ENCODE measurements around the gene TRIM15. TPM values are rescaled to one million over a fixed set of nuclear protein-coding genes. Genes with fewer than 3 reads are reported as not detected.

Gene TRIM15
- total and polyA plus RNA-seq, 2 of the 4 experiments (the other 2 are of a cell fraction): not detected

- H4K8ac ChIP-seq (ENCODE audit: low read depth in 2 of 2, low read length in 2 of 2): no peak overlapping the region
- H3K36me3 ChIP-seq (ENCODE audit: control insufficient read depth, insufficient read depth, low read length): no peaks in the 10 kb centered on the region
- ChIA-PET CTCF (no interaction called here), POLR2A (ENCODE audit: unreplicated experiment) (no interaction called here)
- H2AK9ac ChIP-seq (replicated peaks; ENCODE audit: low read depth, low read length, poor library complexity): no peak overlapping the region
- no peaks in the 10 kb centered on the region for H3K4me1 ChIP-seq (ENCODE audit: control insufficient read depth, insufficient read depth, low read length)
- H2AK5ac ChIP-seq (ENCODE audit: low read depth, low read length): no peak overlapping the region
- intact Hi-C loops (cut with micrococcal nuclease) (no loop called here), in situ Hi-C loops (cut with MboI; ENCODE audit: low sequenced_read_pairs) (no loop called here), dilution Hi-C loops (cut with HindIII; ENCODE audit: low sequenced_read_pairs, unreplicated experiment) (no loop called here)
- H2BK15ac ChIP-seq (ENCODE audit: low read depth, low read length): no peak overlapping the region
- H3K56ac ChIP-seq (ENCODE audit: extremely low read depth, insufficient read depth, low read length): no peak overlapping the region
- H3K9ac ChIP-seq (ENCODE audit: low read depth, low read length): no peak overlapping the region
- no peaks in the 10 kb centered on the region for H3K79me1 ChIP-seq (ENCODE audit: low read depth in 1 of 2, low read length in 2 of 2)
- peaks cover 55% of the 10 kb centered on the region for H3K27me3 ChIP-seq (ENCODE audit: control insufficient read depth, insufficient read depth, low read length)
- no peak overlapping the region for H3K14ac ChIP-seq (replicated peaks; ENCODE audit: low read depth, low read length)
- no peak overlapping the region for H2BK5ac ChIP-seq (ENCODE audit: low read depth, low read length, poor library complexity, severe bottlenecking)
- H3K9me1 ChIP-seq (ENCODE audit: insufficient read depth, low read length): no peaks in the 10 kb centered on the region
- H3K4me3 ChIP-seq (ENCODE audit: insufficient read depth, low read depth, low read length): no peak overlapping the region
- TF ChIP-seq CEBPB (IDR thresholded peaks at IDR 0.05; ENCODE audit: low read depth, low read length) (no peak), RAD21 (IDR thresholded peaks at IDR 0.05; ENCODE audit: low read length) (no peak), MAZ (IDR thresholded peaks at IDR 0.05; ENCODE audit: borderline replicate concordance, low read depth, low read length) (no peak), FOS (IDR thresholded peaks at IDR 0.05; ENCODE audit: low read depth, low read length) (no peak), MXI1 (IDR thresholded peaks at IDR 0.05; ENCODE audit: borderline replicate concordance, low read depth, low read length) (no peak), CHD1 (IDR thresholded peaks at IDR 0.05; ENCODE audit: low read depth, low read length) (no peak), RCOR1 (IDR thresholded peaks at IDR 0.05; ENCODE audit: insufficient replicate concordance, low read length) (no peak), CTCF (conservative IDR thresholded peaks at IDR 0.05; ENCODE audit: low read depth, low read length) (no peak), MAFK (IDR thresholded peaks at IDR 0.05; ENCODE audit: low read depth, low read length) (no peak), BHLHE40 (IDR thresholded peaks at IDR 0.05; ENCODE audit: low read depth, low read length) (no peak), RFX5 (IDR thresholded peaks at IDR 0.05; ENCODE audit: low read depth, low read length) (no peak), USF2 (IDR thresholded peaks at IDR 0.05; ENCODE audit: low read depth, low read length) (no peak)
- H3K9me3 ChIP-seq (ENCODE audit: control insufficient read depth, insufficient read depth, low read length): no peaks in the 10 kb centered on the region
- H3K18ac ChIP-seq (ENCODE audit: low read depth, low read length): no peak overlapping the region
- H4K20me1 ChIP-seq (ENCODE audit: insufficient read depth, low read length): no peaks in the 10 kb centered on the region
- H3K23ac ChIP-seq (ENCODE audit: low read depth, low read length): no peak overlapping the region
- H2BK120ac ChIP-seq (ENCODE audit: low read depth, low read length): no peak overlapping the region
- BruUV-seq (replicated peaks): no TSS peak
- H4K91ac ChIP-seq (ENCODE audit: insufficient read depth, low read depth, low read length): no peak overlapping the region
- no peak overlapping the region for H3K4me2 ChIP-seq (ENCODE audit: low read depth, low read length)
- H4K5ac ChIP-seq (ENCODE audit: low read depth, low read length): no peak overlapping the region
- no peak for DNase-seq
- ATAC-seq (ENCODE audit: low read depth): no peak
- H2BK20ac ChIP-seq (ENCODE audit: low read depth, low read length): no peak overlapping the region
- no peak overlapping the region for H3K4ac ChIP-seq (ENCODE audit: low read depth, low read length)
- H2AFZ ChIP-seq (replicated peaks; ENCODE audit: low read length, poor library complexity): no peak overlapping the region
- WGBS, 2 experiments (ENCODE audit: extremely low coverage in 2 of 2, insufficient read length in 1 of 2): 35% methylated on average over 2 of the region's 6 CpGs; no CpG with 5 or more reads in 1 of the 2 experiments
- no peak overlapping the region for H3K27ac ChIP-seq (ENCODE audit: insufficient read depth, low read length)
Measured at GRCh38 chr6:30167101-30167500, 3.8 kb downstream of the TRIM15 start.
